Glomerular visceral epithelial cell (primary cell): Measurements from ENCODE around the gene CAPZA2.

Experiments used
- DNase-seq: peaks from one replicate; pipeline ENCODE4 v3.0.0-alpha.2; 2016; ENCODE audit errors: extremely low spot score

Gene CAPZA2

DNA sequence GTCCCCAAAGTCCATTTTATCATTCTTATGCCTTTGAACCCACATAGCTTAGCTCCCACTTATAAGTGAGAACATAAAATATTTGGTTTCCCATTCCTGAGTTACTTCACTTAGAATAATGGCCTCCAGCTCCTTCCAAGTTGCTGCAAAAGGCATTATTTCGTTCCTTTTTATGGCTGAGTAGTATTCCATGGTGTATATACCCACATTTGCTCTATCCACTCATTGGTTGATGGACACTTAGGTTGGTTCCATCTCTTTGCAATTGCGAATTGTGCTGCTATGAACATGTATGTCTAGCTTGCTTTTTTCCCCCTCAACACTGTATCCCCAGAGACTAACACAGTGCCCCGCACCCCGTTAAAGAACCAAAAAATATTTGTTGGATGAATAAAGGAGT is 670 bp upstream of the CAPZA2 start:
- DNase-seq: no peak

DNA sequence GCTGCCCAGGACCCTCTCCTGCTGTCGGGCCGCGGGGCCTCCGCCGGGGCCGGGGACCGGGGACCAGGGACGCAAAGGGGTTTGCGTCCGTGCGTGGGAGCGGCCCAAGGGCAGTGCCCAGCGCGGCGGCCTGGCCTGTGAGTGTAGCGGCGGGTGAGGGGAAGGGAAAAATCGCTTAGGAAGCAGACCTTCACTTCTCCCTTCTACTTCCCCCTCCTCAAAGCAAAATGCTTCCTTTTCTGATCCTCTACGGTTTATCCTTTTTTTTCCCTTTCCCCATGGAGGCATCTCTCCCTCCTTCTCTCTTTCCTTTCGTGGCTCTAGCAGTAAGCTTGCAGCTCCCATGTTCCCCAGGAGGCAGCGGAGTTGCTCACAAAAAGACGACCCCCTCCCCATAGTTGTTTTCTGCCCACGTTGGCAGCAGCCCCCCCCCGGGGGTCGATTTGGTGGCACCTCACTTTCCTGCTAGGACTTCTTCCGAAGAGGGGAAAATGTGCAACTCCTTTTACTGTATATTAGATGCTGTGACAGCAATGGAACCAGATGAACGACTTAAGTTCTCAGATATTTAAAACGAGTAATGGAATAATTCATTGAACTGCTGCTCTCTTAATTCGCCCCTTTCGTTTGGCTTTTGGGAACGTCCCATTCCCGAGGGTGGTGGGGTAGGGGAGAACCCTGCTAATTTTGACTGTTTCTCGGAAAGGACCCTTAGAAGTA is 724 bp downstream of the CAPZA2 start:
- DNase-seq: no peak

DNA sequence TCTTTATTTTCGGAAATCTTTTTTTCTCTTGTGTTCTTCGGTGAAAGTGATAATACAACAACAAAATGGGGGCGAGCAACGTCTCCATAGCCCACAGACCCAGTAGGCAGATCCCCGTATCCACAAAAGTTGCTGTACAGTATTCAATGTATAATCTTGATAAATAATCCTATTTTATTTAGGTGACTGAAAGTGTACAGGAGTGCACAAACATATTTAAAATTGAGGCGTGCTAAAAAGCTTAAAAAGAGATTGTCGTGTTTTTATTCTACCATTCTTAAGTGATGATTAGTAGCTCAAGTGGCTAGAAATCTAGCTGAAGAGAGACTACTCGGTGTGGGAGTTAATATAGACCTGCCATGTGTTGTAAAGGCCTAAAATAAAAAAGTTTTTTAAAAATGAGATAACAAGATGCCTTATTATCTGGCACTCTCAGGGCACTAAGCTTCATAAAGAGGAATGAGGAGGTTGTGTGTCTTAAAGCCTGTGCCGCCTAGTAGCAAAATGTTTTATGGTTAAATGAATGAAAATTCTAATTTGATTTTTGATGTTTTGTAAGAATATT is 1.6 kb downstream of the CAPZA2 start:
- no peak for DNase-seq

DNA sequence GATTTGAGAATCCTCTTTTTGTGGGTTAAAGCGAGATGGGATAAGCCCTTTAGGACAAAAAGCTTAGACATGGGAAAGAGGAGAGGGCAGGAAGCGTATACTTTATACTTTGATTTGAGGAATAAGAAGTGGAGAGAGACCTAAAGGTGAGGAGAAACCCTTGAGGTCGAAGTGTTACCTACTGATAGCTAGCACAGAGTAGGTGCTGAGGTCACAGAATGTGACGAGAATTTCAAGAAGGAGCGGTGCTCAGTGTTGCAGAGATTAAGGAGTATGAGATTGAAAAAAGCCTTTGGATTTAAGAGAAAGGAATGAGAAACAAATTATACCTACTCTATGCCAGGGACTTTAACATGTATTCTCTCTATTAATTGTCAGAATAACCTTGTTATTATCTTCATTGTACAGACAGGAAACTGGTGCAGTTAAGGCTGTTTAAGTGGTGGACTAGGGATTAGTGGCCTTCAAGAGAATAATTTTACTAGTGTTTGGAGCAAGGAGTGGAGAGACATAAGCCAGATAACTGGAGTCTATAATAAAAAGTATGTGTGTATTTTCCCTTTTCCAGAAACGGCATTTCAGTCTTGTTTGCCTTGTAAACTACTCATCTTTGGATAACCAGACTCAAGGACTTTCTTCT is 8.8 kb downstream of the CAPZA2 start:
- no peak for DNase-seq

DNA sequence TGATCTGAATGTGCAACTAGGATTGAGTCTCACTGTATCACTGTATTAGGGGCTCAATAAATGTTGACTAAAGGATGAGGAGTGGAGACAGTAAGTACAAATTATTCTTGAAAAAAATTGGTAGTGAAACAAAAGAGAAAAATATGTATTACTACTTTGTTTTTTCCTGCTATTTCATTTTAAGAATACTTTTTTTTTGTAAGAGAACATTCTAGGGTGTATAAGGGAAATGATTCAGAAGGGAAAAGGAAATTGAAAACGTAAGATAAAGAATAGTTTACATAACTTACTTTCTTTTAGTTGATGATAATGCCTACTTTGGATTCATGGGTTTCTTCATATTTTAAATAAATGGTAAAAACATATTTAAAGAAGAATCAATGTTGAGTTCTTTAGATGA is 9.6 kb downstream of the CAPZA2 start:
- no peak for DNase-seq

DNA sequence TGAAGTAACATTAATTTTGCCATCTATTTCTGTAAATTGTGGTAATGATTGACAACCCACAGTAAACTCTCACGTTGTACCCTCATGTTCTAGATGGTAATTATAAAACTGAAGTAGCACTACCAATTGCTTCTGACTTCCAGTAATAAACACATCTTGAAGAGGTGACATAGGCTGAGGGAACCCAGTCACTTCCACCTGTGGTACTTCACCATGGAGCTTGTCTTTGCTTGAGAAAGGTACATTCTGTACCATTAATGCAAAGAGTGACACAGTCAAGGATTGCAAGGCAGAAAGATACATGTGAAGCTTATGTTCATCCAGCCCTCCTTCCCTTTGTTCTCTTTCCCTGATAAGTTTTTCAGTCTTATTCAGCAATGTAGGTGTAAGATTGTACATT is 11.2 kb downstream of the CAPZA2 start:
- no peak for DNase-seq

DNA sequence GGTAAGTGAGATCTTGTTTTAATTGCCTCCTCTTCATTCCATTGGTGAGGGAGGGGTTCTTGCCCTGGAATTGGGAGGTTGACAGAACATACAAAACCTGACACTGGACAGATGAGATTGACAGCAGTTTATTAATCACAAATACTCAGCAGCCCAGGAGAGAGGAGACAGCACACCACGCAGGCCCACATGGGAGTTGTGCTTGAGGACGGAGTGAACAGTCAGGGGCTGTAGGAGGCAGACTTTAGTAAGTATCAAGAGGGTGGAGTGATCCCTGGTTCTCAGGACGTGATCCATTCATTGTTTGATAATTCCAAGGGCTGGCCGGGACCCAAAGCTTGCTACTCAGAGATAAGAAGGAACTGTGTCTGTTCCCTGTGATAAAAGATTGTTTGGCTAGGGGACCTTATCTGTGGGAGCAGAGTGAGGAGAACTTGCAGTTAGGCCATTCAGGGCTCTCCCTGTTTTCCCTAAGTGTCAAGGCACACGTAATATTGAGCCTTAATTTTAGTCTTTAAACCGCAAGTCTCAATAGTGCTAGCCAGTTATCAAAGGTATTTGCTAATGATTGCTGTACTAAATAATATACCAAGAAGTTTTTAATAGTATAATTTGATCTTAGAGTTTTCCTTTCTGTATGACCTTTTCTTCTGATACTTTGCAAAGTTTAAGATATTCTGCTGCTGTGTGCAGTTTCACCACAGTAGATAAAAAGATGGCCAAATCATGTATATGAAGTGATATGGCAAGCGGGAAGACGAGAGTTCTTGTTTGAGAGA is 14.5 kb downstream of the CAPZA2 start:
- no peak for DNase-seq

DNA sequence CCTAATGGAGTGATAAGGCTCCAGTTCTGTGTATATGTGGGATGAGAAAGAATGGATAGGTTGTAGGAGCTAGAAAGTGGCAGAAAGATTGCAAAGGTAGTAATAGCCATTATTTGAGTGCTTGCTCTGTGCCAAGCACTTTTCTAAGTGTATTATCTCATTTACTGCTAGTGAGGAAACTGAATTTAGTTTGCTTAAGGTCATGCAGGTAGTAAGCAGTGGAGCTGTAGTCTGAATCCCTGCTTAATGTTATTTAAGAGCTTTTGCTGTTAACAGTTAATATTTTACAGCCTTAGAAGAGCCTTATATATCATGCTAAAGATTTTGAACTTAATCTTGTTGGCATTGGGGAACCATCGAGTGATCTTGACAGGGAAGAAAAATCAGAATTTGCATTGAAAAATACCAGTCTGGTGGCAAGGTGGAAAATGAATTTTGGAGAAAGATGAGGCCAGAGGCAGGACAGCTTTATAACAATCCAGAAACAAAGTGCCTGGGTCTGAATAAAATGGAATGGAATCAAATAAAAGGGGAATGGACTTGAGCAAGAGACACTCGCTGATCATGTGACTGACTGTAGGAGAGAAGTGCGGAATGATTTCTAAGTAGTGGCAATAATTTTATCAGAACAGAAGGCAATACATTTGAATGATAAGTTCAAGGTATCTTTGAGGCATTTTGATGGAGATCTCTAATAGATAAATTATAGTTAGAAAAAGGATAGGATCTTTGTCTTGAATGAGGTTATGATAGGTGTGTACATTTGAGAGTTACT is 15.2 kb downstream of the CAPZA2 start:
- no peak for DNase-seq

DNA sequence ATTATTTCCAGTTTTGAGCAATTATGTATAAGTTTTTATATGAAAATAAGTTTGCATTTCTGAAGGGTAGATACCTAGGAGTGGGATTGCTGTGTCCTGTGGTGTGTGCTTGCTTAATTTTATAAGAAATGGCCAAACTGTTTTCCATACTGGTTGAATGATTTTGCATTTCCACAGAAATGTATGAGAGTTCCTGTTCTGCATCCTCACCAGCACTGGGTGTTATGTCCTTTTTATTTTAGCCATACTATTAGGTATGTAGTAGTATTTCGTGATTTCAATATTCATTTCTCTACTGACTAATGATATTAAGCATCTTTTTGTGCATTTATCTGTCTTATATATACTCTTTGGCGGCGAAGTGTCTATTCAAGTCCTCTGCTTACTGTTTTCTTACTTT is 22.3 kb downstream of the CAPZA2 start:
- no peak for DNase-seq

DNA sequence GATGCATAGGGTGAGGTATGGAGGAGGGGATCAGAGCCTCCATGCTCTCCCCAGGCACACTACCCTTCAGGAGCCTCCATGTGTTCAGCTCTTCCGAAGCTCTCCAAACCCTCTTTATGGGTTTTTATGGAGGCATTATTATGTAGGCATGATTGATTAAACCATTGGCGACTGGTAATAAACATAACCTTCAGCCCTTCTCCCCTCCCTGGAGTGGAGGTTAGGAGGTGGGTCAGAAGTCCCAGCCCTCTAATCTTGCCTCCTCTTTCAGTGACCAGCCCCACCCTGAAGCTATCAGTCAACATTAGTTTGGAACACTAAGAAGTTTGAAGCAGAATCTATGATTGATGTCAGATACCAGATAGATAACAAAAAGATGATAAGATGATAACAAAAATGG is 23.3 kb downstream of the CAPZA2 start:
- no peak for DNase-seq

DNA sequence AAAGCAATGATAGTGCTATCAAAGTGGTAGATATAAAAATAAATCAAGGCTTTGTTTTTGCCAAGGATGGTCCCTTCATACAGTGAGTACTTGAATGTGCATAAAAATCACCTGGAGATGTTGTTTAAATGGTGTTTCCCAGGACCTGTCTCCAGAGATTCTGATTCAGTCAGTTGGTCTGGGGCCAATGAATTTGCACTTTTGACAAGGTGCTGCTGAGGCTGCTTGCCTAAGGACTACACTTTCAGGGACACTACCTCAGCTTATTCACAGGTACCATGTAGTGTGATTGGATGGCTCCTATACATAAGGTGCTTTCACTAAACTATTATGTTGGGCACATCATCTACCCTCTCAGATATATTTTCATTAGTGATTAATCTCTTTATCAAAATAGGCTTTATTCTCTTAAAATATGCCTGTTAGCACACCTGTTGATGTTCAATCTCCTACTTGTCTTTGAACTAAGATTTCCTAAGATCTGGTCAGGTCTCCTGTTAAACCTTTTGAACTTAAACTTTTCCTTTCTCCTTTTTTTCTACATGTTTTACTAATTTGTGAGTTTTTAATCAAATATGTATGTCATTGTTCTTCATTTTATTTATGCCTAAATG is 24.3 kb downstream of the CAPZA2 start:
- no peak for DNase-seq

DNA sequence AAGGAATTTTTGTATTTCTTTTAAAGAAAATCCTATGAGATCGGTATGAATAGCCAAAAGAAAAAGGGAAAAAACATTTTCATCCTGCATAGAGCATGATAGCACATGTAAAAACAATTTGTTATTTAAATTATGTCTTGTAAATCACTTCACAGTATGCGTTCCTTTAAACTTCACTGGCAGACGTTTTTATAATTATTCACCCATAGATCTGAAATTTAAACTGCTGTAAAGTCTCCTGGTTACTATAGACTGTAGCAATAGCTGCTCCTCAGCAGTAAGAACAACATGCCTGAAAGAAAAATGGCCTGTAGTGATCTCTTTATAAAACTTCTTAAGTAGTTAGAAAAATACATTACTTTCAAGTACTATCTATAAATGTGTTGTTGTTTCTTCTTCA is 26.5 kb downstream of the CAPZA2 start:
- DNase-seq: no peak

DNA sequence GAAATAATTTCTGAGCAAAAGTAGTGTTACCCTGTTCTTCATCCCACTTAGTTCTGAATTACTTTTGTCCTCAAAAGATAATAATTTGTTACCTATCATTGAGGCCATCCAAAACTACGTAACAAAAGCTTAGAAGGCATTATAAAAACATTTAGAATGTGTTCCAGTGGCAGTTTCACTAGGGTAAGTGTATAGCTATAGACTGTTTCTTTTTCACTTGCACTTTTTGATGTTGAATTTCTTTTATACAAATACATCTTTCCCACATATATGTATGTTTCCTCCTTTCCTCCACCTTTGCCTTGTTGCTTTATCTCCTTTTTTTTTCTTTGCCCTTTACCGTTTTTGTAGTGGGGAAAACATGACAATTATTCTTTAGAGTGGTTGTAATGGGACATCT is 33.5 kb downstream of the CAPZA2 start:
- DNase-seq: no peak

DNA sequence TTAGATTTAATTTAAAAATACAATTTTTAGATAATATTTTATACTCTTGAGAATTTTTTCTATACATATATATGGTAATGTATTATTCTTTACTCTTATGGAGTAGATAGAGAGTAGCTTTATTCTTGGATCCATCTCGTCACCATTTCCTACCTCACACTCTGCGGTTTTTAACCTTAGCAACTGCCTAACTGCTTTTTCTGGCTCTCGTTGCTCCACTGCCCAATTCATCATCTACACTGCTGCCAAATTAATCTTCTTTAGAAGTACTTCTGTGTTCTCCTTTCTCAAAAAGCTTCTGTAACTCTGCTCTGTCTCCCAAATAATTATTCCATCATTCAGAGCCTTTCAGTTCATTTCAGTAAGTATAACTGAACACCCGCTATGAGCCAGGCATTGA is 35.3 kb downstream of the CAPZA2 start:
- no peak for DNase-seq

DNA sequence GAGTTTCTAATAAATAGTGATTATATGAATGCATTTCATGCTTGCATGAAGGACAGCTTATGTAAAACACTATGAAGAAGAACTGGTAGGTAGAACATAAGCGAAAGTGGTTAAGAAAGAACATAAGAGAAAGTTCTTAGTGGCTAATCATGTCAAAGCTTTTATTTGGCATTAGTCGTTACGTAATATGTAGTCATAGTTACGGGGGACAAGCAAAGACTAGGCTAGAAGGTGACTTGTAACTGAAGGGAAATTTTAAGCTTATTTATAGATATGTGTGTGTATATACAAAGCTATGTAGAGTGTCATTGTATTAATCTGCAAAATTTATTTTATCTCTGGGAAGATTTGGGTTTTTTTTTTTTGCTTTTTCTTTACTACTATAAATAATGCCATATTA is 36.9 kb downstream of the CAPZA2 start:
- no peak for DNase-seq

DNA sequence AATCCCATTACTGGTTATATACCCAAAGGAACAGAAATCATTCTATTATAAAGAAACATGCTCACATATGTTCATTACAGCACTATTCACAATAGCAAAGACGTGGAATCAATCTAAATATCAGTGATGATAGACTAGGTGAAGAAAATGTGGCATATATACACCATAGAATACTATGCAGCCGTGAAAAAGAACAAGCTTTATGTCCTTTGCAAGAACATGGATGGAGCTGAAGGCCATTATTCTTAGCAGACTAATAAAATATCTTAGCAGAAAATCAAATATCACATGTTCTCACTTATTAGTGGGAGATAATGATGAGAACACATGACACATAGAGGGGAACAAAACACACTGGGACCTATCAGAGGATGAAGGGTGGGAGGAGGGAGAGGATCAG is 38.8 kb downstream of the CAPZA2 start:
- DNase-seq: no peak

DNA sequence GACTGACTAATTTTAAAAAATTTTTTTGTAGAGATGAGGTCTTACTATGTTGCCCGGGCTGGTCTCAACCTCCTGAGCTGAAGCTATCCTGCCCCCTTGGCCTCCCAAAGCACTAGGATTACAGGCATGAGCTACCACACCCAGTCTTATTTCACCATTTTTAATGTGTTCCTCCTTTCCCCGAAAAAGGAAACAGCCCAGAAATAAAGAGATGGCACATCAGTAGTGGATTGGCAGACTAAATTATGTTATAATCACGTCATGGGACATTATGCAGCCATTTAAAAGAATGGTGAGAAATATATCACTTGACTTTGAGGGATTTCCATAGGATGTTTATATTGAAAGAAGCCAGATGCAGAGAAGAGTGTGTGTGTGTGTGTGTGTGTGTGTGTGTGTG is 40.5 kb downstream of the CAPZA2 start:
- DNase-seq: no peak

DNA sequence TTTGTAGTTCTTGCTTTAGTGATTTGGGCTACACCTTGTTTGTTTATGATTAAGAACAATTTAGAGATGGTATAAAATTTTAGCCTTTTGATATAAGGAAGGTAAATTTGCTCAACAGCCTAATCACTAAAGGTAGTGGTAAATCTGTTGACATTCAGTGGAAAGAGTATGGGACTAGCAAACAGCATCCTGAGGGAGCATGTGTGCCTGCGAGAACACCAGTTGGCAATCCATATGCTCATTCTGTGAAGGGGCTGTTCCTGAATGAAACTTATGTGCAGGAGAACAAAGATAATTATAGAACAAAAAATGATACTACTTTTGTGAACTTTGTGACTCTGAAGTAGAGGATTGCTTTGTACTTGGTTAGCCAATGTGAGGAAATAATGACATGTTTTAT is 44.0 kb downstream of the CAPZA2 start:
- no peak for DNase-seq

DNA sequence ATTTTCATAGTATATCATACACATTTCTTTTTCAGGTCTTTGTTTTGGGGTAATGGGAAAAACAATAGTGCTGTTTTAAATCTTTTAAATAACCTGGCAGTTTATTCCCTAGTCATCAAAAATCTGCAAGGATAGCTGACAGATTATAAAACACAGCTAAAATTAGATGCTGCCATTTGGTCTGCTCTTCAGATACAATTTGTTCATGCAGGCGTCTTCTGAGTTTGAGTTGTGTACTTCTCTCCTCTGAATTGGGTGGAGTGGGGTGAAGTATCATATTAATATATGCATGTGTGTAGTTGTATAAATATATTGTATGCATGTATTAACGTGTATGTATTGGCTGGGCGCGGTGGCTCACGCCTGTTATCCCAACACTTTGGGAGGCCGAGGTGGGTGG is 48.0 kb downstream of the CAPZA2 start:
- no peak for DNase-seq

DNA sequence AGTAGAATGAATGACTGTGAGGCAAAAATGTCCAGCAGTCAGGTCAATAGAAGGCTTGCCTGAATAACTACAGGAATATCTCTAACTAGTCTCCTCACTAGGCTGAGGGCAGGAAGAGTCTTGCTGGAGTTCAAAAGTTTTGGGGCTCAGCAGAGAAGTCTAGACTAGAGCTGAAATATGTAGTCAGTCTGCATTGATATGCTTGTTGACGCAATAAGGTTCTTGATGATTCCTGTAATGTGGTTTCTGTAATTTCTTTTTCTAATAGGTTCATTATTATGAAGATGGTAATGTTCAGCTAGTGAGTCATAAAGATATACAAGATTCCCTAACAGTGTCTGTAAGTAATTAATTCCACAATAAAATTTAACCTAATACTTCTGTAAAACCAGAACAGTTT is 49.4 kb downstream of the CAPZA2 start:
- DNase-seq: no peak

DNA sequence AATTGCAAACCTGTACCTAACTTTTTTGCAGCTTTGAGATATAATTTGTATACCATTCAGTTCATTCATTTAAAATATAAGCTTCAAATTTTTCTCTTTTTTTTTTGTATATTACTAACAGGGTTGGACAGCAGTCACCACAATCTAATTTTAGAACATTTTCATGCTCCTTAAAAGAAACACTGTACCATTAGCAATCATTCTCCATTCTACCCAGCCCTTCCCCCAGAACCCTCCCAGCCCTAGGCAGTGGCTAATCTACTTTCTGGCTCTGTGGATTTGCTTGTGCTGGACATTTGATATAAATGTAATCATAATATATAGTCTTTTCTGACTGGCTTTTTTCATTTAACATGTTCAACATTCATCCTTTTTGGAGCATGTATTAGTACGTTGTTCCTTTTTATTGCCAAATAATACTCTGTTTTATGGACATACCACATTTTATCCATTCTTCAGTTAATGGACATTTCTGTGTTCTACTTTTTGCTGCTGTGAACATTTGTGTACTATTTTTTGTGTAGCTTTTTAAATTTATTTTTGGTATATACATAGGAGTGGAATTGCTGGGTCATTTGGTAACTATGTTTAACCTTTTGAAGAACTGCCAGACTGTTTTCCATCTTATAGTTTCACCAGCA is 50.0 kb downstream of the CAPZA2 start:
- no peak for DNase-seq
